NCI-H748 (cell line): ENCODE measurements around the gene KAT2B.

Experiments
- DNase-seq: peaks from one replicate; lab custom pipeline; 2025; ENCODE audit not compliant: unreplicated experiment; lab: John Stamatoyannopoulos, UW

The KAT2B gene

DNA sequence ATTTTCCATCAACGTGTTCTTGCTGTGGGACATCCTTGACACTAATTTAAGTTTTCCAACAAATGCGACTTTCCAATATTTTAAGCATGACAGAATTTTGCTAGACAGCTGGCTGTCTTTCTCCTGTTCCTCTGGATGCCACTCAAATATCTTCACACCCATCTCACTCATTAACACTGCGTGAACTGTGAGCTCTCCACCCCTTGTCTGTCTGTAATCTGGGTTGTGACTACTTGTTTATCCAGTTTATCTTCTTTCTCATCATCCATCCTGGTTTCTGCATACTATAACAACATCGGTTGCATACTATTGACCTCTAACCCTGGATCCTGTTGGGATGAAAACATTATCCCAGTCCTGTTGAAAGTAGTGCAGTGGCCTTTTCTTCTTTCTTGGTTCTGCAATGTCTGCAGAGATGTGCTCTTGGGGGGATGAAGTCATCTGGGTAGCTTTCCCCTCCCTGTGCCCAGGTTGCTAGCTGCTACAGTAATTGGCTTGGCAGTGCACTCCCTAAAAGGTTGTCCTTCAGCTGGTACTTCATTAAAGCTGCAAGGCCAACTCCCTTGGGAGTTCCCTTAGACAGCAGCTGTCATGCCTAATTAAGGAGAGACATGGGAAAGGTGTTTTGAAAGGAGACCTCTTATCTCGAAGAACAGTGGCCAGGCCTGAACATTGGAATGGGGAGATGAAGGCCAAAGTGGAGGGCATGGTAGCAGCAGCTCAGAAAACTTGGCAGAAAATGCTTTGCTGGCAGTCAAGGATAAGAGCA lies 24.7 kb downstream of the KAT2B start:
- DNase-seq, result no peak

DNA sequence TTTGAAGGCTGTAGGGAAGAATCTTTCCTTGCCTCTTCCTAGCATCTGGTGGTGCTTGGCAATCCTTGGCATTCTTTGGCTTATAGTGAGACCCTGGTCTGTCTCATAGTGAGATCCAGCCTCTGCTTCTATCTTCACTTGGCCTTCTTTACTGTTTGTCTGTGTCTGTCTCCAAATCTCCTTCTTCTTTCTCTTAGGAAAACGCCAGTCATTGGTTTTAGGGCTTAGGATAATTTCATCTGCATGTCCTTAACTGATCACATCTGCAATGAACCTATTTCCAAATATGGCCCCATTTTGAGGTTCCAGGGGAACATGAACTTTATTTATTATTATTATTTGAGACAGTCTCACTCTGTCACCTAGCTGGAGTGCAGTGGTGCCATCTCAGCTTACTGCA lies 25.8 kb downstream of the KAT2B start:
- no peak for DNase-seq

DNA sequence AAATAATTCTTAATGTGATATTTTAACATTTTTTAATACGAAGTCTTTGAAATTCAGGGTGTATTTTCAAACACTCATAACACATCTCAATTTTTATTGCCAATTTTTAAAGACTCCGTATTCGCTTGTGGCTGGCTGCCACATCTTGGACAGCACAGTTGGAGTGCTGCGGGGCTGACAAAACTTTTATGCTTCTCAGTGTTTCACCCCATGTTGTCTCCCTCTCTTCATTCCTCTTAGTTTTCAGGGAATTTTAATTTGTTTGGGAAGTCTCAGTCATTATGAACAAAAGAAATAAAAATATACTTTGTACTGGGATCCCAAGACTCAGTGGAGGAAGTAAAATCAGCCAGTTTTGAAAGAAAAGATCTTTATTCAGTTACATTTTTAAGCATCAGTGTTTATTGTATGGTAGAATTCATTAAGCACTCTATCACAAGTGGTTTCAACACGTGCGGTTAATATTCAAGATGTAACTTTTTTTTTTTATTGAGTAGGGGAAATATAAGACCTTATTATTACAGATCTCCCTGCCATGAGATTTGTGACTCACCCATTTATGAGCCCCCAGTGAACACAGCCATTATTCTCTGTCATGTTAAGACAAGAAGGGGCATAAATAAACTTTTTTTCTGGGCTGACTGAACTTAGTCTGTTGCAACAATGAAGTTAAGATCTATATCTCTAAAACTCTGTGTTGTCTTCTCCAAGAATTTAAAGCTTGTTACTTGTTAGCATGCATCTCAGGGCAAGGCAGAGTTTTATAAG lies 26.8 kb downstream of the KAT2B start:
- no peak for DNase-seq

- DNase-seq, result no peak
Observed at GRCh38 chr3:20068512-20069177, 28.4 kb downstream of the KAT2B start.

GRCh38 chr3:20069178-20069532 lies 28.9 kb downstream of the KAT2B start:
- no peak for DNase-seq

DNA sequence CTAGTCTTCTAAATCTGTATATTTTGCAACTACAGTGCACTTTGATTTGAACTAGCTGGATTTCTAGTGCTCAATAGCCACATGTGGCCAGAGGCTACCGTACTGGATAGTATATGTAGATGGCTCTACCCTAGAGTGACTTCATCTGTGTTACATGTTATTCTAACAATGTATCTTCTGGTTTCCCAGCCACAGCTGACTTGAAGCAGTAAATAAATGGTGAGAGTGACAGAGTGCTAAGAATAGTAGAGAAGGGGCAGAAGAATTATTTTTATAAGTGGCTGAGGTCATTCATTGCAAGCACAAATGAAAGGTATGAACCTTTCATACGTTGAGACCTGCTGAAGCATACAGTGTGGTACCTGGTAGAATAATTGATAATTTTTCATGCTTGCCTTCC lies 30.9 kb downstream of the KAT2B start:
- DNase-seq, result no peak

- no peak for DNase-seq
Observed at GRCh38 chr3:20072422-20072821, 32.2 kb downstream of the KAT2B start.

GRCh38 chr3:20073068-20073467 lies 32.8 kb downstream of the KAT2B start:
- no peak for DNase-seq

GRCh38 chr3:20073683-20074082 lies 33.4 kb downstream of the KAT2B start:
- no peak for DNase-seq

- no peak for DNase-seq
Observed at GRCh38 chr3:20074226-20075063, 34.2 kb downstream of the KAT2B start.

DNA sequence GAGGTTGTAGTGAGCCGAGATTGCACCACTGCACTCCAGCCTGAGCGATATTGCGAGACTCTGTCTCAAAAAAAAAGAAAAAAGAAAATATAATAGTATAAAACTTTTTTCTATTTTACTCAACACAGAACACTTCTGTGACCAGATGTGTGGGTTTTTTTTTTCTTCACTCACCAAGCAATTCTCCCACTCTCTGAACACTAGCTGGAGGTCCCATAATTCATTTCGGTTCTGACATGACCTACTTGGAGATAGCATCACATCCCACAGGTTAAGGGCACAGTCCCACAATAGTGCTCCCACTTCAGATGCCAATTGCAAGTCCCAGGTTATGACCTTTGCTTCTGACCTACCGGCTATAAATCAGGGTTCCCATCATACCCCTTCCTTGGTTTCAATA lies 35.0 kb downstream of the KAT2B start:
- DNase-seq, result no peak

- no peak for DNase-seq
Observed at GRCh38 chr3:20076296-20076997, 36.2 kb downstream of the KAT2B start.

DNA sequence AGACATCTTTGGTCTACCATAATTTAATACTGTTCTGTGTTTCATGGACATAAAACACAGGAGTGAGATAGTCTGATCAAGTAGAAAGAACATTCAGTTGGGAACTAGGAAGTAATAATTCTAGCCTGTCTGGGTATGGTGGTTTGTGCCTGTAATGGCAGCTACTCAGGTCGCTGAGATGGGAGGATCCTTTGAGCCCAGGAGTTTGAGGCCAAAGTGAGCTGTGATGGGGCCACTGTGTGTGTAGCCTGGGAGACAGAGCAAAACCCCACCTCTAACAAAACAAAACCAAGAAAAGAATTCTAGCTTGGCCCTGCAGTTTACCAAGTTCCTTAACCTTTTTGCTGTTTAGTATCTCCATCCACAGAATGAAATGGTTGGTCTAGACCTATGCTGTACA lies 36.8 kb downstream of the KAT2B start:
- DNase-seq, result no peak

DNA sequence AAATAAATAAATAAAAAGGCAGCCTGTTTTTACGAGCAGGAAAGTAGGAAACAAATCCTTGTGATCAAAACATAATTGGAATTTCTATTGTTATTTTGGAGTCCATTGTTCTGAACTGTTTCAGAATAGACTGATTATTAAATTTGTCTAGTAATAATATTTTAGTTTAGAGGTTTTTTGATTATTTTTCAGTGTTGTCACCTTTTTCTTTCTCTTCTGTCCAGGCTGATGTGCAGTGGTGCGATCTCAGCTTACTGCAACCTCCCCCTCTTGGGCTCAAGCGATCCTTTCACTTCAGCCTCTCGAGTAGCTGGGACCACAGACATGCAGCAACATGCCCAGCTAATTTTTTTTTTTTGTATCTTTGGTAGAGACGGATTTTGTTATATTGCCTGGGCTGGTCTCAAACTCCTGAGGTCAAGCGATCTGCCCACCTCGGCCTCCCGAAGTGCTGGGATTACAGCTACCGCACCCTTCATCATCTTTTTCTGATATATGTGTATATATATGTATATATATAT lies 38.0 kb downstream of the KAT2B start:
- peak; percentile 9 for DNase-seq

DNA sequence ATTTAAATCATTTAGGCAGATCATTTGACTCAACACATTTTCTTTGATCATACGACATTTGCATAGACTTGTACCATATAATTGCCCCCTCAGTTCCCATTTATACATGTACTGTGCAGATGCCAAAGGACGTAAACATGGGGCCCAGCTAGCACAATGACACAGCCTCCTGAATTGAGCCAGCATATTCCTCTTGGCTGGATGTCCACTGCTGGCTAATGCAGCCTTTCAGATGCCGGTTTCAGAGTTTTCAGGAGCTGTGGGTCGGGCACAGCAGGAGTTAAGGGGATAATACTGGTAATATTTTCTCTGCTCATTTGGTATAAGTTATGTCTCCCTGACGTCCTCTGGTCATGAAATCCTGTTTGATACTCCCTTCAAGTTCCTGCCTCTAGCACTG lies 39.4 kb downstream of the KAT2B start:
- DNase-seq, result no peak

- peak; percentile 18 for DNase-seq
Observed at GRCh38 chr3:20080956-20081554, 40.8 kb downstream of the KAT2B start.

- no peak for DNase-seq
Observed at GRCh38 chr3:20083253-20083652, 43.0 kb downstream of the KAT2B start.

DNA sequence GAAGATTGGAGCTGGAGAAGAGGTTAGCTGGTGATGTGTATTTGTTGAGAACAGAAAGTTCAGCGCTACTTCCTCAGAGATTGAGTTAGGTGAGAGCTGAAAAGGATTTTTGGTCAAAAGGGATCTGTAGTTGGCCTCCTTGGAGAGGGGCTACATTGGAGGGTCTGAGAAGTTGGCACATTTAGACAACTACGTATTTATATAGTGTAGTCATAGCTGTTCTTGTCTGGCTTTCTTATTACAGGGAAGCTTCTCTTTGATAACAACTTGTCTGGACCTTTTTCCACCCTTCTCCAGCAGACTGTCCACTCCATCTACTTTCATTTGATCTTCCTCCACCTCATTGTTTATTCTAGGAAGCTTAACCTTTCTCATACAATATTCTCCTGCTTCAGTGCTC lies 43.7 kb downstream of the KAT2B start:
- no peak for DNase-seq

- no peak for DNase-seq
Observed at GRCh38 chr3:20091331-20092047, 51.2 kb downstream of the KAT2B start.
